ENCODE results near the gene CCDC181.

DNA sequence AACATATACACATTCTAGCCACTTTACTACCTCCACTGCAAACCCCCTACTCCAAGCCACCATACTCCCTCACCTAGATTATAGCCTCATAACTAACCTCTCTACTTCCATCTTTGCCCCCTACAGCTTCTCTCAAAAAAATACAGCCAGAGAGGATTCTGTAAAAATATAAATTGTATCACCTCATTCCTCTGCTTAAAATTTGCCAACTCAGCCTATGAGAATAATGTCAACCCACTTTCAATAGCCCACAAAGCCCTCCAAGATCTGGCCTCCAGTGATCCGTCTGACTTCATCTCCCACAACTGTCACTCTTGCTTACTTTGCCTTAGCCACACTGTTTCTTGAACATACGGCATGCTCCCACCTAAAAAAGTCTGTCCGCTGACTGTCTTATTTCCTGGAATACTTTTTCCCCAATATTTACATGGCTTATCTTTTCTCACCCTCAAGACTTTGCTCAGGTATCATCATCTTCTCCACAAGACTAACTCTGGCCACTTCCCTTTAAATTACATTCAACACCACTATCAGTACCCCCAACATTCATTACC, 81.2 kb downstream of the CCDC181 start:
- TF ChIP-seq, protein P1, sequence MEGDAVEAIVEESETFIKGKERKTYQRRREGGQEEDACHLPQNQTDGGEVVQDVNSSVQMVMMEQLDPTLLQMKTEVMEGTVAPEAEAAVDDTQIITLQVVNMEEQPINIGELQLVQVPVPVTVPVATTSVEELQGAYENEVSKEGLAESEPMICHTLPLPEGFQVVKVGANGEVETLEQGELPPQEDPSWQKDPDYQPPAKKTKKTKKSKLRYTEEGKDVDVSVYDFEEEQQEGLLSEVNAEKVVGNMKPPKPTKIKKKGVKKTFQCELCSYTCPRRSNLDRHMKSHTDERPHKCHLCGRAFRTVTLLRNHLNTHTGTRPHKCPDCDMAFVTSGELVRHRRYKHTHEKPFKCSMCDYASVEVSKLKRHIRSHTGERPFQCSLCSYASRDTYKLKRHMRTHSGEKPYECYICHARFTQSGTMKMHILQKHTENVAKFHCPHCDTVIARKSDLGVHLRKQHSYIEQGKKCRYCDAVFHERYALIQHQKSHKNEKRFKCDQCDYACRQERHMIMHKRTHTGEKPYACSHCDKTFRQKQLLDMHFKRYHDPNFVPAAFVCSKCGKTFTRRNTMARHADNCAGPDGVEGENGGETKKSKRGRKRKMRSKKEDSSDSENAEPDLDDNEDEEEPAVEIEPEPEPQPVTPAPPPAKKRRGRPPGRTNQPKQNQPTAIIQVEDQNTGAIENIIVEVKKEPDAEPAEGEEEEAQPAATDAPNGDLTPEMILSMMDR (IDR thresholded peaks at IDR 0.05), result no peak
- TF ChIP-seq POLR2A (IDR thresholded peaks at IDR 0.05), result no peak

All from uterus (tissue), 2 donors.